K562 (cell line): ENCODE data around the gene FLT1. TPM values are rescaled to one million over a fixed set of nuclear protein-coding genes. Genes with fewer than 3 reads are reported as not detected.

Experiments
- CAMTA2 ChIP-seq: fragments of 250-450 bp; sonication (Bioruptor Pico); conservative IDR thresholded peaks from 2 replicates; pipeline ENCODE4 v1.5.1; 2022
- CREB5 ChIP-seq: fragments of 250-450 bp; sonication (Bioruptor Pico); IDR thresholded peaks from 2 replicates; pipeline ENCODE4 v1.5.0; 2020; ENCODE audit warnings: mild to moderate bottlenecking
- CSDE1 ChIP-seq, 2 experiments: fragments of 450-650 bp; IDR thresholded peaks; 2 replicates each; pipeline ENCODE4 v1.6.1; 2016; ENCODE audit warnings: mild to moderate bottlenecking in 1 of 2
- E2F1 ChIP-seq: sonication (generic); formaldehyde crosslinking; IDR thresholded peaks from 2 replicates; pipeline ENCODE4 v1.8.1; 2023; ENCODE audit warnings: mild to moderate bottlenecking, missing genetic modification reagents, moderate library complexity
- E2F3 ChIP-seq: fragments of 250-450 bp; sonication (Bioruptor Pico); IDR thresholded peaks from 2 replicates; pipeline ENCODE4 v1.4.0; 2020; ENCODE audit warnings: mild to moderate bottlenecking
- ETV1 ChIP-seq: fragments of 450-650 bp; conservative IDR thresholded peaks from 2 replicates; pipeline ENCODE4 v1.6.1; 2016; ENCODE audit warnings: missing genetic modification characterization, control low read depth, low read depth, missing compliant biosample characterization
- GTF3C2 ChIP-seq: IDR thresholded peaks from 3 replicates; pipeline ENCODE4 v1.6.1; 2011; ENCODE audit warnings: borderline replicate concordance, mild to moderate bottlenecking, moderate library complexity; ENCODE audit not compliant: insufficient read length; ENCODE audit errors: extremely low read depth
- HDAC1 ChIP-seq, 2 experiments: fragments of 450-650 bp; IDR thresholded peaks; 2 replicates each; pipeline ENCODE4 v1.6.1; 2016 to 2017; ENCODE audit warnings: inconsistent platforms in 1 of 2, mild to moderate bottlenecking in 1 of 2, moderate library complexity in 1 of 2
- ILK ChIP-seq: fragments of 450-650 bp; IDR thresholded peaks from 2 replicates; pipeline ENCODE4 v1.6.1; 2016; ENCODE audit warnings: missing genetic modification characterization, low read depth, mild to moderate bottlenecking, missing compliant biosample characterization, moderate library complexity, borderline replicate concordance
- MCM2 ChIP-seq: fragments of 450-650 bp; IDR thresholded peaks from 2 replicates; pipeline ENCODE4 v1.6.1; 2017; ENCODE audit warnings: low read depth, mild to moderate bottlenecking
- MEIS2 ChIP-seq: fragments of 450-650 bp; IDR thresholded peaks from 2 replicates; pipeline ENCODE4 v1.6.1; 2014; ENCODE audit warnings: mild to moderate bottlenecking; ENCODE audit not compliant: partially characterized antibody
- NCOA2 ChIP-seq, 2 experiments: fragments of 450-650 bp; IDR thresholded peaks; 2 replicates each; pipeline ENCODE4 v1.6.1; 2018; ENCODE audit warnings: mild to moderate bottlenecking in 2 of 2, moderate library complexity in 1 of 2; ENCODE audit not compliant: partially characterized antibody in 2 of 2
- OTX1 ChIP-seq: fragments of 450-650 bp; formaldehyde crosslinking; IDR thresholded peaks from 2 replicates; pipeline ENCODE4 v1.4.0; 2022; ENCODE audit warnings: mild to moderate bottlenecking
- POLR2G ChIP-seq: fragments of 200-400 bp; formaldehyde crosslinking; IDR thresholded peaks from 2 replicates; pipeline ENCODE4 v1.6.1; 2017; ENCODE audit warnings: low read depth, mild to moderate bottlenecking, antibody characterized with exemption, low read length, moderate library complexity
- POLR3A ChIP-seq: IDR thresholded peaks from 2 replicates; pipeline ENCODE4 v1.6.1; 2011; ENCODE audit warnings: borderline replicate concordance, mild to moderate bottlenecking, moderate library complexity; ENCODE audit not compliant: insufficient read length, insufficient read depth; ENCODE audit errors: extremely low read depth
- RFX5 ChIP-seq: IDR thresholded peaks from 2 replicates; pipeline ENCODE4 v1.6.1; 2011; ENCODE audit warnings: low read depth, mild to moderate bottlenecking, improper control_type of control experiment, low read length
- TARDBP ChIP-seq: fragments of 450-650 bp; IDR thresholded peaks from 2 replicates; pipeline ENCODE4 v1.6.1; 2016
- TRIM28 ChIP-seq: fragments of 450-650 bp; IDR thresholded peaks from 2 replicates; pipeline ENCODE4 v1.6.1; 2017
- ZBTB43 ChIP-seq: sonication (generic); formaldehyde crosslinking; IDR thresholded peaks from 2 replicates; pipeline ENCODE4 v1.8.0; 2023; ENCODE audit warnings: mild to moderate bottlenecking, missing genetic modification reagents
- ZFPM2 ChIP-seq: fragments of 250-450 bp; sonication (Bioruptor Pico); IDR thresholded peaks from 2 replicates; pipeline ENCODE4 v1.5.1; 2022; ENCODE audit warnings: mild to moderate bottlenecking
- ZKSCAN3 ChIP-seq: fragments of 250-450 bp; sonication (Bioruptor Pico); IDR thresholded peaks from 2 replicates; pipeline ENCODE4 v1.4.0; 2020
- ZNF324 ChIP-seq: fragments of 250-450 bp; sonication (Bioruptor Pico); IDR thresholded peaks from 2 replicates; pipeline ENCODE4 v1.4.0; 2020; ENCODE audit warnings: mild to moderate bottlenecking
- ZNF354B ChIP-seq: fragments of 250-450 bp; sonication (Bioruptor Pico); IDR thresholded peaks from 2 replicates; pipeline ENCODE4 v1.4.0; 2020
- ZNF444 ChIP-seq: fragments of 250-450 bp; sonication (Bioruptor Pico); IDR thresholded peaks from 2 replicates; pipeline ENCODE4 v1.4.0; 2020; ENCODE audit warnings: mild to moderate bottlenecking, moderate library complexity
- polyA plus RNA-seq, 8 experiments: library from polyadenylated mRNA; depleted of rRNA in 4 of 8; stranded (reverse) in 5 of 8; unstranded in 3 of 8; fragments of >200 nt; fragmentation: Nextera tagmentation in 2 of 8; fragmentation: Illumina TruSeq in 1 of 8; extraction: Ambion mirVana in 2 of 8; extraction: Trizol in 1 of 8; gene quantifications; 2 replicates each; pipeline versions ENCODE4 v1.2.1 to v1.2.3, GENCODE V29; 2011 to 2014; ENCODE audit warnings: inconsistent platforms in 1 of 8, missing spikeins in 1 of 8
- total RNA-seq, 7 experiments: library from RNA; depleted of rRNA in 6 of 7; stranded (reverse); fragments of >200 nt in 6 of 7; fragmentation: Illumina TruSeq in 2 of 7; extraction: Trizol in 2 of 7; gene quantifications; 2 replicates each; pipeline versions ENCODE4 v1.2.1 to v1.2.3, GENCODE V29; 2011 to 2021; ENCODE audit warnings: low replicate concordance in 1 of 7

Gene FLT1
- total and polyA plus RNA-seq, 9 of the 15 experiments (the other 6 are each of a cell fraction or from before 2014, with no cell fraction given): 0.01 to 2.0 (median 0.22) TPM

GRCh38 chr13:28538932-28539331, 44.0 kb upstream of the FLT1 start (continued):
- no peak for TF ChIP-seq ZBTB43
- no peak for TF ChIP-seq OTX1 (CRISPR knock-in tag)
- TF ChIP-seq E2F3 (CRISPR knock-in tag): no peak
- TF ChIP-seq CSDE1 (IDR thresholded peaks at IDR 0.05): no peak
- no peak for TF ChIP-seq MCM2
- TF ChIP-seq ETV1: no peak
- no peak for TF ChIP-seq NCOA2 (IDR thresholded peaks at IDR 0.05; ENCODE audit: partially characterized antibody in 2 of 2)
- TF ChIP-seq ZNF324 (CRISPR knock-in tag): no peak
- peak; percentile 71; the same call in 1 of the 2 replicates for TF ChIP-seq TRIM28
- no peak for TF ChIP-seq CAMTA2 (CRISPR knock-in tag)
- TF ChIP-seq E2F1: no peak
- TF ChIP-seq ZNF354B (CRISPR knock-in tag): no peak
- no peak for TF ChIP-seq ZFPM2 (CRISPR knock-in tag)
- TF ChIP-seq POLR3A: no peak
- TF ChIP-seq POLR2G: no peak
- no peak for TF ChIP-seq ZNF444 (CRISPR knock-in tag)
- TF ChIP-seq CREB5: no peak
- no peak for TF ChIP-seq ILK (tag)
- no peak for TF ChIP-seq HDAC1 (IDR thresholded peaks at IDR 0.05)
- peak; percentile 38 for TF ChIP-seq MEIS2
- TF ChIP-seq ZKSCAN3 (CRISPR knock-in tag): no peak
- no peak for TF ChIP-seq RFX5
- no peak for TF ChIP-seq GTF3C2
- TF ChIP-seq TARDBP: no peak
